ENCODE data around the gene CAPZA2.

GRCh38 chr7:116948934-116949333 is 86.5 kb downstream of the CAPZA2 start:
- TF ChIP-seq POLR2A (IDR thresholded peaks at IDR 0.05) (no peak), CTCF (IDR thresholded peaks at IDR 0.05) (no peak)
